HCT116 (cell line): ENCODE data around the gene MEIOSIN. TPM values are rescaled to one million over a fixed set of nuclear protein-coding genes. Genes with fewer than 3 reads are reported as not detected.

Experiments
- ATAC-seq: fragments of 200-7000 bp; cut with Tn5 transposase; 2 replicates; pipeline ENCODE4 v1.9.1; 2020; ENCODE audit warnings: mild to moderate bottlenecking, moderate library complexity
- BruUV-seq: library from RNA; stranded (reverse); fragments of 400-500 nt; replicated peaks from 2 replicates; lab custom pipeline; 2021; lab: Mats Ljungman, UMichigan
- CTCF ChIA-PET: fragments of 300-600 bp; sonication (Branson Sonifier 250); formaldehyde crosslinking; loops from one replicate; lab custom pipeline; 2021; ENCODE audit warnings: antibody characterized with exemption; lab: Charles Lee
- POLR2A ChIA-PET: fragments of 300-600, 350-600 bp; sonication (Branson Sonifier 250); formaldehyde crosslinking; loops from one replicate; lab custom pipeline; 2021; ENCODE audit warnings: antibody characterized with exemption; lab: Charles Lee
- RAD21 ChIA-PET, 2 experiments: fragments of 300-600 bp; sonication (Branson Sonifier 250); formaldehyde crosslinking; loops; one replicate each; lab custom pipeline; 2023; ENCODE audit warnings: low total read pairs in 2 of 2; ENCODE audit not compliant: uncharacterized antibody in 2 of 2, unreplicated experiment in 2 of 2, low non-redundant PET in 1 of 2; lab: Charles Lee
- DNase-seq: peaks from one replicate; pipeline ENCODE4 v3.0.0-alpha.2; 2010; ENCODE audit warnings: low read depth, low spot score
- H2AFZ ChIP-seq: fragments of 200-600 bp; shearing (Covaris generic), sonication (generic); 2 replicates; pipeline ENCODE4 v1.6.1; 2017; ENCODE audit warnings: low read depth, mixed run types, mixed read lengths, antibody characterized with exemption, low read length; ENCODE audit not compliant: poor library complexity, severe bottlenecking
- H3K27ac ChIP-seq: 2 replicates; pipeline ENCODE4 v1.5.1; 2012; ENCODE audit warnings: low read depth, low read length
- H3K27me3 ChIP-seq: fragments of 200-600 bp; sonication (generic); 2 replicates; pipeline ENCODE4 v1.6.1; 2016; ENCODE audit warnings: mixed run types, low read length, mixed read lengths; ENCODE audit not compliant: insufficient read depth
- H3K36me3 ChIP-seq, 2 experiments: fragments of 200-500 bp in 1 of 2; fragments of 200-600 bp in 1 of 2; sonication (Bioruptor generic) in 1 of 2; sonication (generic) in 1 of 2; 2 replicates each; pipeline versions ENCODE4 v1.5.1 to v1.6.1; 2014 to 2016; ENCODE audit warnings: low read length in 2 of 2, inconsistent platforms in 1 of 2, mixed read lengths in 1 of 2, mixed run types in 1 of 2; ENCODE audit not compliant: insufficient read depth in 2 of 2, control insufficient read depth in 1 of 2
- H3K4me1 ChIP-seq, 2 experiments: fragments of 200-600 bp in 1 of 2; sonication (generic) in 1 of 2; 2 replicates each; pipeline versions ENCODE4 v1.5.1 to v1.6.1; 2012 to 2017; ENCODE audit warnings: low read length in 2 of 2, inconsistent platforms in 1 of 2, mild to moderate bottlenecking in 1 of 2, mixed read lengths in 1 of 2, mixed run types in 1 of 2, moderate library complexity in 1 of 2; ENCODE audit not compliant: insufficient read depth in 2 of 2, control insufficient read depth in 1 of 2
- H3K4me2 ChIP-seq: fragments of 200-600 bp; sonication (generic); 2 replicates; pipeline ENCODE4 v1.6.1; 2017; ENCODE audit warnings: mixed run types, low read length, mixed read lengths
- H3K4me3 ChIP-seq, 2 experiments: fragments of 200-600 bp in 1 of 2; sonication (generic) in 1 of 2; replicated peaks in 1 of 2; 2 replicates each; pipeline ENCODE4 v1.5.1; 2011 to 2016; ENCODE audit warnings: low read length in 2 of 2, control low read depth in 1 of 2, low read depth in 1 of 2, mild to moderate bottlenecking in 1 of 2, mixed read lengths in 1 of 2, mixed run types in 1 of 2
- H3K79me2 ChIP-seq: fragments of 200-600 bp; sonication (generic); 2 replicates; pipeline ENCODE4 v1.6.1; 2017; ENCODE audit warnings: mild to moderate bottlenecking, mixed run types, low read length, moderate library complexity, mixed read lengths; ENCODE audit not compliant: insufficient read depth
- H3K9ac ChIP-seq: fragments of 200-600 bp; sonication (generic); 2 replicates; pipeline ENCODE4 v1.6.1; 2016; ENCODE audit warnings: low read length, mixed read lengths
- H3K9me2 ChIP-seq: fragments of 200-600 bp; sonication (generic), shearing (Covaris generic); 2 replicates; pipeline ENCODE4 v1.6.1; 2017; ENCODE audit warnings: mixed run types, mild to moderate bottlenecking, moderate library complexity; ENCODE audit not compliant: insufficient read depth
- H3K9me3 ChIP-seq, 2 experiments: fragments of 200-500 bp in 1 of 2; fragments of 200-600 bp in 1 of 2; sonication (Bioruptor generic) in 1 of 2; sonication (generic) in 1 of 2; 2 replicates each; pipeline ENCODE4 v1.6.1; 2014 to 2017; ENCODE audit warnings: low read length in 2 of 2, mixed read lengths in 2 of 2, inconsistent platforms in 1 of 2, low read depth in 1 of 2, mild to moderate bottlenecking in 1 of 2, mixed run types in 1 of 2, moderate library complexity in 1 of 2; ENCODE audit not compliant: control insufficient read depth in 1 of 2, insufficient read depth in 1 of 2
- H4K20me1 ChIP-seq: fragments of 200-600 bp; sonication (generic), shearing (Covaris generic); 2 replicates; pipeline ENCODE4 v1.6.1; 2017; ENCODE audit warnings: mixed run types, mild to moderate bottlenecking, moderate library complexity; ENCODE audit not compliant: insufficient read depth
- ATF3 ChIP-seq: IDR thresholded peaks from 2 replicates; pipeline ENCODE4 v1.6.1; 2012
- CBX3 ChIP-seq: IDR thresholded peaks from 2 replicates; pipeline ENCODE4 v1.6.1; 2012; ENCODE audit warnings: low read depth
- CEBPB ChIP-seq: IDR thresholded peaks from 2 replicates; pipeline ENCODE4 v1.6.1; 2012; ENCODE audit warnings: low read depth
- CTCF ChIP-seq, 3 experiments: fragments of 200-600 bp in 1 of 3; sonication (generic) in 1 of 3; IDR thresholded peaks in 2 of 3; conservative IDR thresholded peaks in 1 of 3; 2 replicates each; pipeline ENCODE4 v1.5.1; 2012 to 2017; ENCODE audit warnings: low read depth in 2 of 3, low read length in 2 of 3, antibody characterized with exemption in 1 of 3, borderline replicate concordance in 1 of 3, control low read depth in 1 of 3, mild to moderate bottlenecking in 1 of 3, mixed read lengths in 1 of 3, mixed run types in 1 of 3, moderate library complexity in 1 of 3; ENCODE audit not compliant: insufficient read depth in 1 of 3
- EGR1 ChIP-seq: IDR thresholded peaks from 2 replicates; pipeline ENCODE4 v1.6.1; 2012; ENCODE audit warnings: low read depth
- EZH2 ChIP-seq: fragments of 200-600 bp; sonication (generic); IDR thresholded peaks from 2 replicates; pipeline ENCODE4 v1.6.1; 2017; ENCODE audit warnings: antibody characterized with exemption, mixed run types
- FOSL1 ChIP-seq: IDR thresholded peaks from 2 replicates; pipeline ENCODE4 v1.6.1; 2012; ENCODE audit warnings: low read depth
- JUND ChIP-seq: IDR thresholded peaks from 2 replicates; pipeline ENCODE4 v1.6.1; 2012
- MAX ChIP-seq: IDR thresholded peaks from 2 replicates; pipeline ENCODE4 v1.6.1; 2012
- POLR2A ChIP-seq: IDR thresholded peaks from 2 replicates; pipeline ENCODE4 v1.7.0; 2011; ENCODE audit warnings: borderline replicate concordance; ENCODE audit not compliant: insufficient read depth, insufficient read length; ENCODE audit errors: extremely low read depth
- POLR2AphosphoS5 ChIP-seq: IDR thresholded peaks from 2 replicates; pipeline ENCODE4 v1.6.1; 2011; ENCODE audit warnings: mild to moderate bottlenecking, low read depth, low read length, moderate library complexity
- RAD21 ChIP-seq: IDR thresholded peaks from 2 replicates; pipeline ENCODE4 v1.6.1; 2012; ENCODE audit warnings: low read depth, mild to moderate bottlenecking
- SIN3A ChIP-seq: IDR thresholded peaks from 2 replicates; pipeline ENCODE4 v1.6.1; 2012; ENCODE audit warnings: low read depth
- SP1 ChIP-seq: IDR thresholded peaks from 2 replicates; pipeline ENCODE4 v1.6.1; 2012; ENCODE audit warnings: low read depth
- TCF7L2 ChIP-seq: IDR thresholded peaks from 2 replicates; pipeline ENCODE4 v1.7.0; 2011; ENCODE audit warnings: borderline replicate concordance, inconsistent platforms; ENCODE audit not compliant: insufficient read depth, insufficient read length; ENCODE audit errors: extremely low read depth
- YY1 ChIP-seq: IDR thresholded peaks from 2 replicates; pipeline ENCODE4 v1.6.1; 2011; ENCODE audit warnings: low read length, low read depth, moderate library complexity, mild to moderate bottlenecking; ENCODE audit not compliant: insufficient replicate concordance; ENCODE audit errors: extremely low read depth
- ZFX ChIP-seq: fragments of 450-650 bp; IDR thresholded peaks from 2 replicates; pipeline ENCODE4 v1.6.1; 2017
- ZNF274 ChIP-seq: fragments of 200-500 bp; sonication (Bioruptor generic); IDR thresholded peaks from 2 replicates; pipeline ENCODE4 v1.6.1; 2014; ENCODE audit warnings: mild to moderate bottlenecking, low read depth, low read length, inconsistent platforms
- intact Hi-C: fragments of 100-400 bp; cut with micrococcal nuclease; formaldehyde crosslinking; loops from 2 replicates; pipeline ENCODE4 v1.10.0; 2022
- total RNA-seq: library from RNA; stranded (reverse); gene quantifications from one replicate; pipeline ENCODE4 v1.2.1, GENCODE V29; 2021; ENCODE audit not compliant: unreplicated experiment

Gene MEIOSIN
- total RNA-seq, 1 experiment from 2014 or later = 2.1 TPM

GRCh38 chr19:45780448-45781213 lies 47.4 kb downstream of the MEIOSIN start (continued):
- no peak for TF ChIP-seq CTCF (IDR thresholded peaks at IDR 0.05 in 2 of 3, conservative IDR thresholded peaks at IDR 0.05 in 1 of 3; ENCODE audit: borderline replicate concordance in 1 of 3, insufficient read depth in 1 of 3, low read depth in 2 of 3, low read length in 2 of 3)
- TF ChIP-seq EGR1 = no peak
- TF ChIP-seq ATF3 = no peak
- TF ChIP-seq ZNF274 = no peak
- TF ChIP-seq, all 23 proteins: peak for 0

- Histone ChIP-seq H3K27ac (peak overlapping the region; percentile 91), H3K27me3 (no peaks in the 10 kb centered on the region), H3K4me1 (peaks cover 45 to 60% of the 10 kb centered on the region in 2 experiments), H3K36me3 (peaks cover 0 to 10% of the 10 kb centered on the region in 2 experiments; a peak in 3 of 4 replicates), H3K4me2 (peak overlapping the region; percentile 84), H3K9ac (peak overlapping the region; percentile 52), H3K9me2 (no peaks in the 10 kb centered on the region), H2AFZ (no peak overlapping the region), H4K20me1 (no peaks in the 10 kb centered on the region), H3K79me2 (no peaks in the 10 kb centered on the region), H3K9me3 (no peaks in the 10 kb centered on the region), H3K4me3 (peak overlapping the region; percentile 34 to 54)
- CTCF ChIA-PET = interaction anchor here (1.5 to 3.5 kb wide), 3 partner anchors 12 to 36 kb away, joined by 5 to 36 read pairs (median 10); partner anchors contain the start of gene SIX5
- BruUV-seq = no TSS peak
- POLR2A ChIA-PET = interaction anchor here (5.1 kb wide), 1 partner anchor 12 kb away, joined by 50 read pairs; the partner anchor contains the start of gene SIX5
- intact Hi-C loops = no loop called here
- no peak for DNase-seq
- ATAC-seq = peak; percentile 46
- RAD21 ChIA-PET = interaction anchor here in 1 of 2 experiments (2.1 kb wide), 1 partner anchor 12 kb away, joined by 9 read pairs; the partner anchor contains the start of gene SIX5
- no peak for TF ChIP-seq CBX3
- TF ChIP-seq RAD21 = no peak
- TF ChIP-seq FOSL1 = peak; percentile 34
- peak; percentile 75 for TF ChIP-seq JUND
- no peak for TF ChIP-seq POLR2A
- TF ChIP-seq TCF7L2 = no peak
- no peak for TF ChIP-seq SIN3A
- TF ChIP-seq EZH2 = no peak
- peak; percentile 42; the same call in 1 of the 2 replicates for TF ChIP-seq MAX
- peak; percentile 55 for TF ChIP-seq SP1
- TF ChIP-seq CEBPB = no peak
- no peak for TF ChIP-seq ATF3
- TF ChIP-seq ZNF274 = no peak
- TF ChIP-seq POLR2AphosphoS5 = no peak; the same call in 1 of the 2 replicates
- no peak for TF ChIP-seq YY1
- TF ChIP-seq ZFX = no peak
- TF ChIP-seq EGR1 = no peak
Observed at GRCh38 chr19:45781214-45782161, 48.2 kb downstream of the MEIOSIN start.
